ENCODE data around the gene FBXL20.

The FBXL20 gene

GRCh38 chr17:39223907-39224777 is 177.3 kb downstream of the FBXL20 start:
- no peak for DNase-seq

GRCh38 chr17:39222866-39223834 is 178.3 kb downstream of the FBXL20 start:
- DNase-seq: no peak

- no peak for DNase-seq
Observed at GRCh38 chr17:39222151-39222550, 179.3 kb downstream of the FBXL20 start.

GRCh38 chr17:39221572-39221971 is 179.9 kb downstream of the FBXL20 start:
- no peak for DNase-seq

GRCh38 chr17:39219647-39220154 is 181.7 kb downstream of the FBXL20 start:
- no peak for DNase-seq

- DNase-seq: no peak
Observed at GRCh38 chr17:39218906-39219305, 182.5 kb downstream of the FBXL20 start.

- no peak for DNase-seq
Observed at GRCh38 chr17:39217734-39218369, 183.6 kb downstream of the FBXL20 start.

- DNase-seq: no peak
Observed at GRCh38 chr17:39213852-39214251, 187.6 kb downstream of the FBXL20 start.

- peak; percentile 73 for DNase-seq
Observed at GRCh38 chr17:39212841-39213480, 188.5 kb downstream of the FBXL20 start.

- no peak for DNase-seq
Observed at GRCh38 chr17:39212195-39212810, 189.1 kb downstream of the FBXL20 start.

GRCh38 chr17:39210093-39210434 is 191.4 kb downstream of the FBXL20 start:
- no peak for DNase-seq

- peak; percentile 85 for DNase-seq
Observed at GRCh38 chr17:39209317-39210092, 191.9 kb downstream of the FBXL20 start.

- DNase-seq: peak; percentile 84
Observed at GRCh38 chr17:39208893-39209292, 192.5 kb downstream of the FBXL20 start.

- peak; percentile 46 for DNase-seq
Observed at GRCh38 chr17:39208136-39208535, 193.3 kb downstream of the FBXL20 start.

- no peak for DNase-seq
Observed at GRCh38 chr17:39205112-39205526, 196.3 kb downstream of the FBXL20 start.

- DNase-seq: no peak
Observed at GRCh38 chr17:39204245-39204644, 197.2 kb downstream of the FBXL20 start.

Measured in DMS79 treated with DMSO at 0.1 percent for 48 hours (cell line).